PC-9 (cell line): ENCODE data around the gene MROH9.

Experiments used
- CTCF ChIP-seq: fragments of 200-600 bp; sonication (generic); conservative IDR thresholded peaks from 2 replicates; pipeline ENCODE4 v1.6.1; 2017; ENCODE audit warnings: mixed run types, antibody characterized with exemption, mild to moderate bottlenecking, moderate library complexity
- EZH2 ChIP-seq: fragments of 200-600 bp; sonication (generic); IDR thresholded peaks from 2 replicates; pipeline ENCODE4 v1.8.0; 2017; ENCODE audit warnings: antibody characterized with exemption, low read depth

GRCh38 chr1:171052977-171053376, 117.6 kb downstream of the MROH9 start:
- TF ChIP-seq CTCF (no peak), EZH2 (no peak)
